Thyroid gland (tissue), 4 donors: ENCODE data around the gene PLIN5.

Source experiments
- POLR2A ChIP-seq, 2 donors: fragments of 450-650 bp; IDR thresholded peaks; one replicate each; pipeline ENCODE4 v1.6.1; 2017; ENCODE audit warnings: antibody characterized with exemption in 2 of 2, mild to moderate bottlenecking in 2 of 2, moderate library complexity in 1 of 2
- TF ChIP-seq, protein P1 (sequence below), 6 experiments: fragments of 200-600 bp in 3 of 6; fragments of 450-650 bp in 3 of 6; sonication (generic) in 3 of 6; IDR thresholded peaks; one replicate each; pipeline ENCODE4 v1.5.1; 2016 to 2019; ENCODE audit warnings: antibody characterized with exemption in 6 of 6, mild to moderate bottlenecking in 2 of 6, inconsistent platforms in 1 of 6, moderate library complexity in 1 of 6

DNA sequence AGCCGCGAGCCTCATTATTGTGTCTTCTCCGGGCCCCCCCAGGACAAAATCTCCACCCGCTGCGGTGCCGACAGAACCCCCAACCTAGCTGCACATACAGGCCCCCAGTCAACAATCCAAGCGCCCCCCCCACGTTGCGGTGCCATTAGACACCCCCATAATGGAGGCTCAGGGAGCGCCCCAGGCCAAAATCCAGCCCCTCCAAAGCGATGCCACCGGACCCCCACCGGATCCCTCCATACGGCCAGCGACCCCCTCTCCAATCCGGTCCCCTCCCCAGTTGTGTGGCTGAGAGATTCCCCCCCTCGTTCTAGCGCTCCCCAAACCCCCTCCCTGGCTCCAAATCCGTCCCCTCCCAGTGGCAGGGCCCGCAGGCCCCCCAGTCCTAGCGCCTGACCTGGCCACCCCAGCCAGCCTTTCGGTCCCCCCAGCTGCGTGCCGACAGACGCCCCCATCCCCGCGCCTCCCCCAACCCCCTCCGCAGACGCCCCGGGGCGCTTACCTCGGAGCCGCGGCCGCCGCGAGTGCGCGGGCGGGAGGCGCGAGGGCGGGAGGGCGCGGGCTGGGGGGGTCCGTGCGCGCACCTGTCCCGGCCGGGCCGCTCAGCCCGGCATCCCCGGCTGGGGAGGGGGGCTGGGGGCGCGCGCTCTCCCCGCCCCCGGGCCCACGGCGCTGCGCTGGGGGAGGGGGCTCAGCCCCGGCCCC, 46.1 kb upstream of the PLIN5 start:
- TF ChIP-seq, protein P1, sequence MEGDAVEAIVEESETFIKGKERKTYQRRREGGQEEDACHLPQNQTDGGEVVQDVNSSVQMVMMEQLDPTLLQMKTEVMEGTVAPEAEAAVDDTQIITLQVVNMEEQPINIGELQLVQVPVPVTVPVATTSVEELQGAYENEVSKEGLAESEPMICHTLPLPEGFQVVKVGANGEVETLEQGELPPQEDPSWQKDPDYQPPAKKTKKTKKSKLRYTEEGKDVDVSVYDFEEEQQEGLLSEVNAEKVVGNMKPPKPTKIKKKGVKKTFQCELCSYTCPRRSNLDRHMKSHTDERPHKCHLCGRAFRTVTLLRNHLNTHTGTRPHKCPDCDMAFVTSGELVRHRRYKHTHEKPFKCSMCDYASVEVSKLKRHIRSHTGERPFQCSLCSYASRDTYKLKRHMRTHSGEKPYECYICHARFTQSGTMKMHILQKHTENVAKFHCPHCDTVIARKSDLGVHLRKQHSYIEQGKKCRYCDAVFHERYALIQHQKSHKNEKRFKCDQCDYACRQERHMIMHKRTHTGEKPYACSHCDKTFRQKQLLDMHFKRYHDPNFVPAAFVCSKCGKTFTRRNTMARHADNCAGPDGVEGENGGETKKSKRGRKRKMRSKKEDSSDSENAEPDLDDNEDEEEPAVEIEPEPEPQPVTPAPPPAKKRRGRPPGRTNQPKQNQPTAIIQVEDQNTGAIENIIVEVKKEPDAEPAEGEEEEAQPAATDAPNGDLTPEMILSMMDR (IDR thresholded peaks at IDR 0.05): no peak
- TF ChIP-seq POLR2A (IDR thresholded peaks at IDR 0.05): no peak
